ENCODE data around the gene OBP2B. TPM values are rescaled to one million over a fixed set of nuclear protein-coding genes. Genes with fewer than 3 reads are reported as not detected.
"Not testable (repeated sequence)": the region's sequence is repeated elsewhere in the genome, so short reads cannot be mapped to it uniquely, and the experiment has no call there.

The OBP2B gene
- total RNA-seq, 1 donor from 2014 or later = not detected

DNA sequence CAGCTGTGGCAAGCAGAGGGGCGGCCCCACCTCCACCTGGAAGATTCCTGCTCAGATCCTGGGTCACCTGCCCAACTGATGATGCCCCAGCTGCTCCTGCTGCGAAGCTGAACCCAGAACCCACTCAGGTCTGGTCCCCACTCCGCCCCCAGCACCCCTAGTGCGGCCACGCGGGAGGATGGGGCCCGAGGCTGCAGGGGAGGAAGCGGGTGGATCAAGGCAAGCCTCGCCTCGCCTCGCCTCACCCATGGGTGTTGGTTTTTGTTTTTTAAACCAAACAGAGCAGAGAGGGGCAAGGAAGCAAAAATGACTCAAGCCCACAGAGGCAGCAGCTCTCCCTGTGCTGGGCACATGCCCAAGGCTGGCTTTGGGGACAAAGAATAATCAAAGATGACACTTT lies 42.7 kb upstream of the OBP2B start:
- peaks cover 0 to under 1% (median 0%) of the 10 kb centered on the region in 3 donors for H3K4me1 ChIP-seq (ENCODE audit: control insufficient read depth in 3 of 3, insufficient read depth in 3 of 3, low read length in 3 of 3)
- H3K27ac ChIP-seq (ENCODE audit: low read depth, low read length) = no peak overlapping the region
- H3K27me3 ChIP-seq (ENCODE audit: control insufficient read depth in 3 of 3, insufficient read depth in 3 of 3, low read length in 3 of 3) = peaks cover 10 to 20% (median 11%) of the 10 kb centered on the region in 3 donors
- H3K4me3 ChIP-seq (ENCODE audit: low read length in 3 of 3) = no peak overlapping the region
- H3K9ac ChIP-seq (ENCODE audit: low read depth in 1 of 3, low read length in 3 of 3) = no peak overlapping the region
- no peaks in the 10 kb centered on the region for H3K36me3 ChIP-seq (ENCODE audit: control insufficient read depth in 3 of 3, insufficient read depth in 3 of 3, low read length in 3 of 3)
- peaks cover 0 to 5% (median 0%) of the 10 kb centered on the region in 3 donors for H3K9me3 ChIP-seq (ENCODE audit: control insufficient read depth in 3 of 3, low read length in 3 of 3)

- H3K4me3 ChIP-seq (ENCODE audit: low read length in 3 of 3); H3K9ac ChIP-seq (ENCODE audit: low read depth in 1 of 3, low read length in 3 of 3); H3K4me1 ChIP-seq (ENCODE audit: control insufficient read depth in 3 of 3, insufficient read depth in 3 of 3, low read length in 3 of 3); H3K9me3 ChIP-seq (ENCODE audit: control insufficient read depth in 3 of 3, low read length in 3 of 3); H3K27ac ChIP-seq (ENCODE audit: low read depth, low read length); H3K36me3 ChIP-seq (ENCODE audit: control insufficient read depth in 3 of 3, insufficient read depth in 3 of 3, low read length in 3 of 3): not testable (repeated sequence)
- peaks cover 10 to 22% (median 12%) of the 10 kb centered on the region in 3 donors for H3K27me3 ChIP-seq (ENCODE audit: control insufficient read depth in 3 of 3, insufficient read depth in 3 of 3, low read length in 3 of 3)
Observed at GRCh38 chr9:133251221-133251620, 42.2 kb upstream of the OBP2B start.

DNA sequence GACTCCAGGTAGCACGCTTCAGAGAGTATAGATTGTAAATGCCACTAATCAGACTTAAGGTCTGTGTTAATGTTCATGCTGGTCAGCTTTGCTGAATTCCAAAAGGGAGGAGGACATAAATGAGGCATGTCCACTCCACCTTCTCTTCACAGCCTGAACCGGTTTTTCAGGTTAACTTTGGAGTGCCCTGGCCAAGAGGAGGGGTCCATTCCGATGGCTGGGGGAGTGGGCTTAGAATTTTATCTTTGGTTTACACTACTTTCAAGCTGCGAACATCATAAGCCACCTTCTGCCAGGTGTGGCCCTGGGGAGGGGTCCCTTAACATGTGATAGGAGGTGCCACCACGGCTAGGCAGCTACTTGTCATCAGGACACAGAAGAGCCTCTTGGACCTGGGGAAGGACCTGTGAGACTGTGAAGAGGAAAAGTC lies 41.7 kb upstream of the OBP2B start:
- H3K4me1 ChIP-seq (ENCODE audit: control insufficient read depth in 3 of 3, insufficient read depth in 3 of 3, low read length in 3 of 3) = no peaks in the 10 kb centered on the region
- no peak overlapping the region for H3K4me3 ChIP-seq (ENCODE audit: low read length in 3 of 3)
- no peak overlapping the region for H3K9ac ChIP-seq (ENCODE audit: low read depth in 1 of 3, low read length in 3 of 3)
- H3K27me3 ChIP-seq (ENCODE audit: control insufficient read depth in 3 of 3, insufficient read depth in 3 of 3, low read length in 3 of 3) = peaks cover 10 to 22% (median 15%) of the 10 kb centered on the region in 3 donors
- peaks cover 0 to 5% (median 0%) of the 10 kb centered on the region in 3 donors for H3K9me3 ChIP-seq (ENCODE audit: control insufficient read depth in 3 of 3, low read length in 3 of 3)
- H3K27ac ChIP-seq (ENCODE audit: low read depth, low read length) = no peak overlapping the region
- no peaks in the 10 kb centered on the region for H3K36me3 ChIP-seq (ENCODE audit: control insufficient read depth in 3 of 3, insufficient read depth in 3 of 3, low read length in 3 of 3)

DNA sequence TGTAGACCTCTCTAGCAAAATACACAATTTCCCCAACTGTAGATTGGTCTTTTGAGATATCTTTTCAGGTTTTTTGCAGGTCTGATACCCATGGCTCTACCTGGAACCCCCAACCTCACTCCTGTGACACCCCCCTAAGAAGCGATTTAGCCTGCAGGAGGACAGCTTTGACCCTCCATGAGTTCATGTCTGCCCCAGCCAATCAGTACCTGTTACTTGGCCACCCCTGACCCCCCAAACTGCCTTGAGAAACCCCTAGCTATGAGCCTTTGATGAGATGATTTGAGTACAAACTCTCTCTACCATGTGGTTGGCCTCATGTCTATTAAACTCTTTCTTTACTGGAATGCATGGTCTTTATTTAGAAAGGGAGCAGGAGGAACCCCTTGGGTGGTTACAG lies 40.3 kb upstream of the OBP2B start:
- Histone ChIP-seq H3K36me3 (ENCODE audit: control insufficient read depth in 3 of 3, insufficient read depth in 3 of 3, low read length in 3 of 3) (no peaks in the 10 kb centered on the region), H3K27ac (ENCODE audit: low read depth, low read length) (no peak overlapping the region), H3K27me3 (ENCODE audit: control insufficient read depth in 3 of 3, insufficient read depth in 3 of 3, low read length in 3 of 3) (peaks cover 10 to 22% (median 17%) of the 10 kb centered on the region in 3 donors), H3K9ac (ENCODE audit: low read depth in 1 of 3, low read length in 3 of 3) (no peak overlapping the region), H3K4me3 (ENCODE audit: low read length in 3 of 3) (no peak overlapping the region), H3K9me3 (ENCODE audit: control insufficient read depth in 3 of 3, low read length in 3 of 3) (peaks cover 0 to 2% (median 0%) of the 10 kb centered on the region in 3 donors), H3K4me1 (ENCODE audit: control insufficient read depth in 3 of 3, insufficient read depth in 3 of 3, low read length in 3 of 3) (no peaks in the 10 kb centered on the region)

DNA sequence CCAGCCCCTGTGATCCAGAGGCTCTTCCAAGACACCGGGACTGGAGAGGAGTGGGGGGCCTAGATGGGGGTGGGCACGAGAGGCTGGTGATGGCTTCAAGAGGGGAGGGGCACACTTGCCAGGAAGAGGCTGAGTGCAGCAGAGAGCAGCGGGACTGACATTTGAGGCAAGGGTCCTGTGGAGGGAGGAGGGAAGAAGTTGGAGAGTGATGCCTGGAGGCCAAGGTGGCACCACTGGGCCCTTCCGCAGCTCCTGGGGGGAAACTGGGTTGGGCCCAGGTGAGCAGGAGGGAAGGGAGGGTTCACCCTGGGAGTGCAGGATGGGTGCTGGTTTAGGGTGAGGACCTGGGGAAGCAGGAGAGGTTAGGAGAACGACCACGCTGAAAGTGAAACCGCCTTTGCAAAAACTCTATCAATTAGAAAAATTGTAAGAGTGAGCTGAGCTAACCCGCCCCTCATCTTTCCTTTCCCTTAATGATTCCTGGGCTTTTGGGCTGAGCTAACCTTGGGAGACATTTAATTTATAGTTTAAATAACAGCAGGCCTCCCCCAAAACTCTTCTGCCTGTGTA lies 39.8 kb upstream of the OBP2B start:
- H3K27ac ChIP-seq (ENCODE audit: low read depth, low read length) = no peak overlapping the region
- no peak overlapping the region for H3K9ac ChIP-seq (ENCODE audit: low read depth in 1 of 3, low read length in 3 of 3)
- H3K27me3 ChIP-seq (ENCODE audit: control insufficient read depth in 3 of 3, insufficient read depth in 3 of 3, low read length in 3 of 3) = peaks cover 10 to 22% (median 17%) of the 10 kb centered on the region in 3 donors
- no peak overlapping the region for H3K4me3 ChIP-seq (ENCODE audit: low read length in 3 of 3)
- no peaks in the 10 kb centered on the region for H3K9me3 ChIP-seq (ENCODE audit: control insufficient read depth in 3 of 3, low read length in 3 of 3)
- H3K4me1 ChIP-seq (ENCODE audit: control insufficient read depth in 3 of 3, insufficient read depth in 3 of 3, low read length in 3 of 3) = no peaks in the 10 kb centered on the region
- H3K36me3 ChIP-seq (ENCODE audit: control insufficient read depth in 3 of 3, insufficient read depth in 3 of 3, low read length in 3 of 3) = no peaks in the 10 kb centered on the region

- Histone ChIP-seq H3K4me1 (ENCODE audit: control insufficient read depth in 3 of 3, insufficient read depth in 3 of 3, low read length in 3 of 3) (no peaks in the 10 kb centered on the region), H3K4me3 (ENCODE audit: low read length in 3 of 3) (no peak overlapping the region), H3K9ac (ENCODE audit: low read depth in 1 of 3, low read length in 3 of 3) (no peak overlapping the region), H3K36me3 (ENCODE audit: control insufficient read depth in 3 of 3, insufficient read depth in 3 of 3, low read length in 3 of 3) (no peaks in the 10 kb centered on the region), H3K27ac (ENCODE audit: low read depth, low read length) (no peak overlapping the region), H3K27me3 (ENCODE audit: control insufficient read depth in 3 of 3, insufficient read depth in 3 of 3, low read length in 3 of 3) (peaks cover 10 to 22% (median 17%) of the 10 kb centered on the region in 3 donors), H3K9me3 (ENCODE audit: control insufficient read depth in 3 of 3, low read length in 3 of 3) (no peaks in the 10 kb centered on the region)
Observed at GRCh38 chr9:133247632-133248031, 38.6 kb upstream of the OBP2B start.

- no peaks in the 10 kb centered on the region for H3K9me3 ChIP-seq (ENCODE audit: control insufficient read depth in 3 of 3, low read length in 3 of 3)
- H3K4me1 ChIP-seq (ENCODE audit: control insufficient read depth in 3 of 3, insufficient read depth in 3 of 3, low read length in 3 of 3) = no peaks in the 10 kb centered on the region
- no peak overlapping the region for H3K9ac ChIP-seq (ENCODE audit: low read depth in 1 of 3, low read length in 3 of 3)
- no peaks in the 10 kb centered on the region for H3K36me3 ChIP-seq (ENCODE audit: control insufficient read depth in 3 of 3, insufficient read depth in 3 of 3, low read length in 3 of 3)
- H3K27me3 ChIP-seq (ENCODE audit: control insufficient read depth in 3 of 3, insufficient read depth in 3 of 3, low read length in 3 of 3) = peaks cover 10 to 21% (median 17%) of the 10 kb centered on the region in 3 donors
- no peak overlapping the region for H3K27ac ChIP-seq (ENCODE audit: low read depth, low read length)
- no peak overlapping the region for H3K4me3 ChIP-seq (ENCODE audit: low read length in 3 of 3)
Observed at GRCh38 chr9:133246991-133247390, 37.9 kb upstream of the OBP2B start.

DNA sequence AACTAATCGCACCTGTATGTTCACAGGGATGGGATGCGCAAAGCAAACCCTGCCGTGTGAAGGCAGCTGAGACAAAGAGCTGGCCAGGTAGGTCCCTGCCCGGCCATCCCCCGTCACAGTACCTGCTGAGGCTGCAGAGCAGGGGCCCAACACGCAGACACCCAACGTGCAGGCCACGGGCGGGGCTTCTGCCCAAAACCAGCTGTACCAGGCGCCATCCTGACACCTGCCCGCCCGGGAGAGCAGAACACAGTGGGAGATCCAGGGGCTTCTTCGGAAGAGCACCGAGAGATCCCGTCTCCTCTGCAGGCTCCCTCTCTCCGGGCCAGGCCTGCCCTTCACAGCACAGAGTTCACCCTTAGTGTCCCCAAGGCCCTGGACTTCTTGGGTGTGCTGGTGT lies 37.5 kb upstream of the OBP2B start:
- no peaks in the 10 kb centered on the region for H3K9me3 ChIP-seq (ENCODE audit: control insufficient read depth in 3 of 3, low read length in 3 of 3)
- H3K9ac ChIP-seq (ENCODE audit: low read depth in 1 of 3, low read length in 3 of 3) = no peak overlapping the region
- peaks cover 10 to 21% (median 17%) of the 10 kb centered on the region in 3 donors for H3K27me3 ChIP-seq (ENCODE audit: control insufficient read depth in 3 of 3, insufficient read depth in 3 of 3, low read length in 3 of 3)
- H3K36me3 ChIP-seq (ENCODE audit: control insufficient read depth in 3 of 3, insufficient read depth in 3 of 3, low read length in 3 of 3) = no peaks in the 10 kb centered on the region
- no peak overlapping the region for H3K27ac ChIP-seq (ENCODE audit: low read depth, low read length)
- H3K4me1 ChIP-seq (ENCODE audit: control insufficient read depth in 3 of 3, insufficient read depth in 3 of 3, low read length in 3 of 3) = no peaks in the 10 kb centered on the region
- H3K4me3 ChIP-seq (ENCODE audit: low read length in 3 of 3) = no peak overlapping the region

- H3K36me3 ChIP-seq (ENCODE audit: control insufficient read depth in 3 of 3, insufficient read depth in 3 of 3, low read length in 3 of 3) = no peaks in the 10 kb centered on the region
- H3K9me3 ChIP-seq (ENCODE audit: control insufficient read depth in 3 of 3, low read length in 3 of 3) = no peaks in the 10 kb centered on the region
- H3K4me3 ChIP-seq (ENCODE audit: low read length in 3 of 3) = no peak overlapping the region
- no peak overlapping the region for H3K9ac ChIP-seq (ENCODE audit: low read depth in 1 of 3, low read length in 3 of 3)
- peaks cover 18 to 32% (median 27%) of the 10 kb centered on the region in 3 donors for H3K27me3 ChIP-seq (ENCODE audit: control insufficient read depth in 3 of 3, insufficient read depth in 3 of 3, low read length in 3 of 3)
- H3K27ac ChIP-seq (ENCODE audit: low read depth, low read length) = no peak overlapping the region
- H3K4me1 ChIP-seq (ENCODE audit: control insufficient read depth in 3 of 3, insufficient read depth in 3 of 3, low read length in 3 of 3) = peaks cover 4 to 8% (median 7%) of the 10 kb centered on the region in 3 donors
Observed at GRCh38 chr9:133242991-133243390, 33.9 kb upstream of the OBP2B start.

DNA sequence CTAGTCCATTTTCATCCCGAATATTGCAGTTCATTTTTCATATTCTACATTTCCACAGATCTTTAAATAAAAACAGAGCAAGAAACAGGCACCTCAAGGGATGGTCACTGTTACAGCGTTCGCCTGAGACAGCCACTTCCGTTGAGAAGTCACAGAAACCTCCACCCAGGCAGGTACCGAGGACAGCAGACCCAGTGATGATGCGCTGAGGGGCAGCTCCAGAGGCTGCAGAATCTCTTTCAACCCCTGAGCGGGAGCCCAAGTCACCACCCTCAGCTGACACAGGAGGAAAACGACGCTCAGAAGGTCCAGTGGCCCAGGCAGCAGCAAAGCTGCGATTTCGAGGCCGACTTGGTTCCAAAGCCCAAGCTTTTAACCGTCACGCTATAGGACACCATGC lies 33.2 kb upstream of the OBP2B start:
- H3K4me1 ChIP-seq (ENCODE audit: control insufficient read depth in 3 of 3, insufficient read depth in 3 of 3, low read length in 3 of 3) = peaks cover 8 to 11% (median 8%) of the 10 kb centered on the region in 3 donors
- H3K9me3 ChIP-seq (ENCODE audit: control insufficient read depth in 3 of 3, low read length in 3 of 3) = no peaks in the 10 kb centered on the region
- H3K9ac ChIP-seq (ENCODE audit: low read depth in 1 of 3, low read length in 3 of 3) = no peak overlapping the region
- H3K27ac ChIP-seq (ENCODE audit: low read depth, low read length) = no peak overlapping the region
- no peak overlapping the region for H3K4me3 ChIP-seq (ENCODE audit: low read length in 3 of 3)
- H3K36me3 ChIP-seq (ENCODE audit: control insufficient read depth in 3 of 3, insufficient read depth in 3 of 3, low read length in 3 of 3) = no peaks in the 10 kb centered on the region
- peaks cover 21 to 34% (median 33%) of the 10 kb centered on the region in 3 donors for H3K27me3 ChIP-seq (ENCODE audit: control insufficient read depth in 3 of 3, insufficient read depth in 3 of 3, low read length in 3 of 3)

All from skeletal muscle tissue (tissue), 4 donors.